Bronchial smooth muscle cell (primary cell): Measurements from ENCODE around the gene SIRT7. TPM values are rescaled to one million over a fixed set of nuclear protein-coding genes. Genes with fewer than 3 reads are reported as not detected.

Experiments used
- total RNA-seq: library from RNA; depleted of rRNA; stranded (reverse); fragments of >200 nt; gene quantifications from 2 replicates; pipeline ENCODE4 v1.2.1, GENCODE V29; 2014

SIRT7 gene, protein sequence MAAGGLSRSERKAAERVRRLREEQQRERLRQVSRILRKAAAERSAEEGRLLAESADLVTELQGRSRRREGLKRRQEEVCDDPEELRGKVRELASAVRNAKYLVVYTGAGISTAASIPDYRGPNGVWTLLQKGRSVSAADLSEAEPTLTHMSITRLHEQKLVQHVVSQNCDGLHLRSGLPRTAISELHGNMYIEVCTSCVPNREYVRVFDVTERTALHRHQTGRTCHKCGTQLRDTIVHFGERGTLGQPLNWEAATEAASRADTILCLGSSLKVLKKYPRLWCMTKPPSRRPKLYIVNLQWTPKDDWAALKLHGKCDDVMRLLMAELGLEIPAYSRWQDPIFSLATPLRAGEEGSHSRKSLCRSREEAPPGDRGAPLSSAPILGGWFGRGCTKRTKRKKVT
- 18.8 and 21.9 TPM in 2 replicates for total RNA-seq

DNA sequence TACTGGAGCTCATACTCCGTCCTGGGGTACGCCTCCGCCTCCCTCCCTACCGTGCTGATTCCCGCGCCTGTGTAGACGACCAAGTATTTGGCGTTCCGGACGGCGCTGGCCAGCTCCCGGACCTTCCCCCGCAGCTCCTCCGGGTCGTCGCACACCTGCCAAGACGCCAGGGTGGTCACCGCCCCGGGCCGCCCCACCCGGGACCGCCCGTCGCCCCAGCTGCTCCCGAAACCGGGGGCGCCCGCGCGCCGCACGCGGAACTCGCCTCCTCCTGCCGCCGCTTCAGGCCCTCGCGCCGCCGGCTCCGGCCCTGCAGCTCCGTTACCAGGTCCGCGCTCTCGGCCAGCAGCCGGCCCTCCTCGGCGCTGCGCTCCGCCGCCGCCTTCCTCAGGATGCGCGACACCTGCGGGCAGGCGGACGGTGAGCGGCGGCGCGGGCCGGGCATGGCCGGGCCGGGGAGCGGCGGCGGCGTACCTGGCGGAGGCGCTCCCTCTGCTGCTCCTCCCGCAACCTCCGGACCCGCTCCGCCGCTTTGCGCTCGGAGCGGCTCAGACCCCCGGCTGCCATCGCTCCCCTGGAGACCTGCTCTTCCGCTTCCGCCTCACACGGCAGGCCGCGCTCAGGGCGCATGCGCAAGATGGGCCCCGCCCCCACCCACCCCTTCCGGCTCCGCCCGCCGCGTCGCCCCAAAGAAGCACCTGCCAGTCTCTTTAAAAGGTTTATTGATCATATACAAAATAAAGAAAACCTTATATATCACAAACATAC, at the start of gene SIRT7:
SIRT7 (minus strand) TSS at position 612 of the 768 bp plus-strand sequence; CDS start at position 567, 45 bp downstream.

DNA sequence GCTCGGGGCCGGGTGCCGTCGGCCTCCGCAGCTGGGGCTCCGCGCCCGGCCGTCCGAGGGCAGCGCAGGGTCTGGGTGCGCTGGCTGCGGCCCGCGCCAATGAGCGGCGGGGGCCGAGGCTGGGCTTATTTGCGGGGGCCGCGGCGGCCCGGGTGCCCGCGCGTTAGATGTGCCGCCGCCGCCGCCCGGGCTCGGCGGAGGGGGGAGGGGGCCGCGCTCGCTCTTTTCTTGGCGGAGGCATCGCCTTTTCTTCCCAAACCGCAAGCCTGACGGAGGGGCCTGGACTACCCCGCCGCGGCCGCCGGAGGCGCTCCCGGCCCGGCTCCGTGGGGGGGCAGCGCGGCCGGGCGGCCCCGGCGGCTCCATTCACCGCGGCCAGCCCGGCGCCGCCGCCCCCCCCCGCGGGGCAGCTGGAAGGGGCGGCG, 43.1 kb upstream of the SIRT7 start, which contains the start of gene NOTUM:
NOTUM (minus strand) TSS at position 101 of the 425 bp plus-strand sequence. CDS start 278 bp downstream, outside the sequence.

DNA sequence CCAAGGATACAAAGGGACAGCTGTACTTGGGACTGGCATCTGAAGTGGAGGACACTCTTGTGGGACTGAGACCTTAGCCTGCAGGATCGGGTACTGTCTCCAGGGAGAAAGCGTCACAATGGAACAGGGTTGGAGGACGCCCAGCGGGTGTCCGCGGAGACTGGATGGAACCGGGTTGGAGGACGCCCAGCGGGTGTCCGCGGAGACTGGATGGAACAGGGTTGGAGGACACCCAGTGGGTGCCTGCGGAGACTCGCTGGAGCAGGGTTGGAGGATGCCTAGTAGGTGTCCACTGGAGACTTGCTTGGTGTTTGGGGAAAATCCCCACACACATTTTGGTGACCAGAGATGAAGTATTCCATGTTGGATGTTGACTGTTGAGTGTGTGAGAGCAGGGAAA, 29.2 kb upstream of the SIRT7 start, which contains the start of gene MYADML2:
MYADML2 (minus strand) TSS at position 45 of the 400 bp plus-strand sequence. CDS start 5,492 bp downstream, outside the sequence.

DNA sequence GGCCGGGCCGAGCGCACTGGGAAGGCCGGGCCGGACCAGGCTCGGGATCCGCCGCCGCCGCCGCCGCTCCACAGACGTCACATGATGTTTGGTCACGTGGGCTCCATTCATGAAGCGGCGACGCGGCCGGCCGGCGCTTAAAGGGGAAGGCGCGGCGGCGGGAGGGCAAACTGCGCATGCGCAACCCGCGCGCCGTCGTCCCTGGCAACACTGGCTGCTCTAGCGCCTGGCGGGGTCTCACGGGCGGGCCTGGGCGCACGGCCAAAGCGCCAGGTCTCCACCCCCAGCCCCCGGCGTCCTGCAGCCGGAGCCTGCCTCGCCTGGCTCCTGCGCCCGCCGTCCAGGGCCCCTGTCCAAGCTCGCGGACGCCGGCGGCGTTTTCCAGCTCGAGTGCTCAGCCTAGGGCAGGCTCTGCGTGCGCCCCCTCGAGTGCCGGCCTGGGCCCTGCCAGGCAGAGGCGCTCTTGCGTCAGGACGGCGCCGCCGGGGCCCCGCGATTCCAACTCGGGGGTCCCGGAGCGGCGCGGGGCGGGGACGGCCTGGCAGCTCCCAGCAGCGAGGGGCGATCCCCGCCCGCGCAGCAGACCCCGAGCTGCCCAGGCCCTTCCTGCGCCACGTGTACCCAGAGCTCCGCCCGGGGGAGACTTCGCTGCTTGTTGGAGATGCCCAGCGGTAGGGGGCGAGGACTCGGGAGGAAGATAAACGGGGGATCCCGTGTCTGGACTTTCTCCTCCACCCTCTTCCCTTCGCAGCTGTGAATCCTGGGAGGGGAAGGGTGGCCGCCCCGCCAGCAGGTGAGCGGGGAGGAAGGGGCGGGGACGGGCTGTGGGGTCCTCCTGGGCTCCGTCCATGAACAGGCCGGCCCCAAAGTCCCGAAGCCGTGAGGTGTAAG, 9.9 kb upstream of the SIRT7 start, which contains the start of gene MAFG:
MAFG (minus strand) TSS at position 83 of the 891 bp plus-strand sequence. CDS start 4,550 bp downstream, outside the sequence.

DNA sequence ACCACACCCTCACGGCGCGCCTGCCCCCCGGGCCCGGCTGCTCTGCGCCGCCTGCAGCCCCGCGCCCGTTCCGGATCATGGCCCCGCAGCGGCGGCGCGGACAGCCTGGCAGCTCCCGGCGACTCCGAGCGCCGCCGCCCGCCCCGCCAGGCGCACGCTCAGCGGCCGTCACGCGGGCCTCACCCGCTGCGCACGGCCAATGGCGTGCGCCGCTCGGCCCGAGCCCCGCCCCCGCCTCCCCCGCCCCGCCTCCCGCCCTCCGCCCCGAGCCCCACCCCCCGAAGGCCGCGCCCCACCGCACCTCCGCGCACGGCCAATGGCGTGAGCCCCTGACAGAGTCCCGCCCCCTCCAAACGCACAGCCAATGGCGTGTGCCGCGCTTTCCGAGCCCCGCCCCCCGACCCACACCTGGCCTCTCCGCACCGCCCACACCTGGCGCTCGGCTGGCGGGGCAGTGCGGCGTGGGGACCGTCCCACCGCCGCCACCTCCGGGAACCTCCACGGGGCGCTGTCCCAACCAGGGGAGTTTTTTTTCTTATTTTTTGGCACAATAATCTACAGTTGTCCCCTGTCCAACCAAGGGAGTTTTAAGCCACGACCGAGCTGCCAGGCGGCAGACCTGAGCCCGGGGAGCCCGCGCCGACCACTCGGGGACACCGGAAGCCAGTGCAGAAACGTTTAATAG, 6.6 kb downstream of the SIRT7 start, which contains the start of gene PCYT2:
PCYT2 (minus strand) TSS at position 123 of the 685 bp plus-strand sequence; CDS start at position 79, 44 bp downstream.

DNA sequence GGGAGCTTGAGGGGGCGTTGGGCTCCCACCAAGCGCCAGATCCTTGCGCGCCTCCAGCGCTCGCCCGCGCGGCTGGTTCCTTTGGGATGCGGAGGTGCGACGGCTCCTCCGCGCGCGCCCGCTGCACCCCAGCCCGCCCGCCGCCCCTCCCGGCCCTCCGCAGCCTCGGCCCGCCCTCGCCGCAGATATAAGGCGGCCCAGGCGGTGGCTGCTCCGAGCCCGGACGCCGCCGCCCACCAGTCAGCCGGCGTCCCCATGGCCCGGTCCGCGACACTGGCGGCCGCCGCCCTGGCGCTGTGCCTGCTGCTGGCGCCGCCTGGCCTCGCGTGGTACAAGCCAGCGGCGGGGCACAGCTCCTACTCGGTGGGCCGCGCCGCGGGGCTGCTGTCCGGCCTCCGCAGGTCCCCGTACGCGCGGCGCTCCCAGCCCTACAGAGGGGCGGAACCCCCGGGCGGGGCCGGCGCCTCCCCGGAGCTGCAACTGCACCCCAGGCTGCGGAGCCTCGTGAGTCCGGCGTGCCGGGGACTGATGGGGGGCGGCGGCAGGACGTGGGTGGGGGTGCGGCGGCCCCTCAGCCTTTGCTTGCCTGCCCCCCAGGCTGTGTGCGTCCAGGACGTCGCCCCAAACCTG, 15.8 kb downstream of the SIRT7 start, which contains the start of gene NPB:
NPB (plus strand) TSS at position 216 of the 630 bp plus-strand sequence; CDS start at position 256, 40 bp downstream.

DNA sequence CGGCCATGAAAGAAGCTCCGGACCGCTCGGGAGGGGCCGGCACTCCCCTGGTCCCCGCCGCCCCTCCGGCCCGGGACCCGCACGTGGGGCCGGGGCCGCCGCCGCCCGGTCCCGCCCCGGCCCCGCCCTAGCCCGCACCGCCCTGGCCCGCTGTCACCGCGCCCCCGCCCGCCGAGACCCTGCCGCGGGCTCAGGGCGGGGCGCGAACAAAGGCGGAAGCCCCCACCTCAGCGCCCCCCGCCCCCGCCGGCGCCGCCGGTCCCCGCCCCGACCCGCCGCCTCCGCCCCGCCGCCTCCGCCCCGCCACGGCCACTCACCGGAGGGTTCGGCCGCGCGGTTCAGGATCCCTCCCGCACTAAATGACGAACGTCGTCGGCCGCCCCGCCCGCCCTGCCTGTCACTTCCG, 47.0 kb downstream of the SIRT7 start, which contains the start of gene ARHGDIA:
ARHGDIA (minus strand) TSS at position 357 of the 406 bp plus-strand sequence. CDS start 1,407 bp downstream, outside the sequence.

Other genes starting within 250 kb of the SIRT7 start
- gene ARL16, start 234.4 kb downstream of the SIRT7 start, total RNA-seq, result 21.5 and 34.0 TPM in 2 replicates
- gene HGS, start 234.2 kb downstream of the SIRT7 start, total RNA-seq, result 57.4 and 64.3 TPM in 2 replicates
- 3.5 and 7.6 TPM in 2 replicates for gene MRPL12, start 214.8 kb downstream of the SIRT7 start, total RNA-seq
- gene SLC25A10, start 205.9 kb downstream of the SIRT7 start, total RNA-seq, result 2.7 and 5.4 TPM in 2 replicates
- gene GCGR, start 114.0 kb downstream of the SIRT7 start, total RNA-seq, result not detected in 2 replicates
- 96.1 and 97.3 TPM in 2 replicates for gene MCRIP1, start 84.9 kb downstream of the SIRT7 start, total RNA-seq
- not detected in 2 replicates for gene PPP1R27, start 83.1 kb downstream of the SIRT7 start, total RNA-seq
- 766 and 822 TPM in 2 replicates for gene P4HB, start 57.6 kb downstream of the SIRT7 start, total RNA-seq
- 44.2 and 81.2 TPM in 2 replicates for gene ARHGDIA, start 46.8 kb downstream of the SIRT7 start, total RNA-seq
- 89.5 and 91.1 TPM in 2 replicates for gene ALYREF, start 26.6 kb downstream of the SIRT7 start, total RNA-seq
- gene ANAPC11, start 26.5 kb downstream of the SIRT7 start, total RNA-seq, result 255 and 291 TPM in 2 replicates
- 0.26 and 0.63 TPM in 2 replicates for gene NPB, start 15.9 kb downstream of the SIRT7 start, total RNA-seq
- 41.1 and 46.2 TPM in 2 replicates for gene PCYT2, start 6.8 kb downstream of the SIRT7 start, total RNA-seq
- 12.1 and 17.5 TPM in 2 replicates for gene MAFG, start 9.6 kb upstream of the SIRT7 start, total RNA-seq
- gene PYCR1, start 19.1 kb upstream of the SIRT7 start, total RNA-seq, result 46.8 and 79.8 TPM in 2 replicates
- not detected in 2 replicates for gene MYADML2, start 29.1 kb upstream of the SIRT7 start, total RNA-seq
- gene NOTUM, start 43.0 kb upstream of the SIRT7 start, total RNA-seq, result under 0.01 TPM in 1 of 2 replicates, not detected in the other
- gene ASPSCR1, start 59.5 kb upstream of the SIRT7 start, total RNA-seq, result 26.6 and 28.4 TPM in 2 replicates
- 14.9 and 33.4 TPM in 2 replicates for gene CENPX, start 104.7 kb upstream of the SIRT7 start, total RNA-seq
- 12.0 and 15.0 TPM in 2 replicates for gene LRRC45, start 105.1 kb upstream of the SIRT7 start, total RNA-seq
- 5.4 and 5.7 TPM in 2 replicates for gene RAC3, start 113.5 kb upstream of the SIRT7 start, total RNA-seq
- gene DCXR, start 119.5 kb upstream of the SIRT7 start, total RNA-seq, result 25.1 and 30.3 TPM in 2 replicates
- 24.6 and 26.8 TPM in 2 replicates for gene RFNG, start 133.6 kb upstream of the SIRT7 start, total RNA-seq
- 92.8 and 95.1 TPM in 2 replicates for gene GPS1, start 133.7 kb upstream of the SIRT7 start, total RNA-seq
- 34.8 and 43.7 TPM in 2 replicates for gene DUS1L, start 147.6 kb upstream of the SIRT7 start, total RNA-seq
- gene FASN, start 180.1 kb upstream of the SIRT7 start, total RNA-seq, result 63.3 and 80.4 TPM in 2 replicates